ENCODE data around the gene CSDE1.
"Not testable (repeated sequence)": the region's sequence is repeated elsewhere in the genome, so short reads cannot be mapped to it uniquely, and the experiment has no call there.

CSDE1 gene

GRCh38 chr1:114757455-114758255, at the start of gene CSDE1:
Gene CSDE1 (minus strand): TSS chr1:114757984. CDS start chr1:114739890, 18,094 bp downstream.
- DNase-seq (ENCODE audit: low spot score), result peak; percentile 100

- not testable (repeated sequence) for DNase-seq (ENCODE audit: low spot score)
These were observed 46.7 kb upstream of the CSDE1 start for GRCh38 chr1:114804449-114804848.

GRCh38 chr1:114803001-114803400, 45.2 kb upstream of the CSDE1 start:
- no peak for DNase-seq (ENCODE audit: low spot score)

DNA sequence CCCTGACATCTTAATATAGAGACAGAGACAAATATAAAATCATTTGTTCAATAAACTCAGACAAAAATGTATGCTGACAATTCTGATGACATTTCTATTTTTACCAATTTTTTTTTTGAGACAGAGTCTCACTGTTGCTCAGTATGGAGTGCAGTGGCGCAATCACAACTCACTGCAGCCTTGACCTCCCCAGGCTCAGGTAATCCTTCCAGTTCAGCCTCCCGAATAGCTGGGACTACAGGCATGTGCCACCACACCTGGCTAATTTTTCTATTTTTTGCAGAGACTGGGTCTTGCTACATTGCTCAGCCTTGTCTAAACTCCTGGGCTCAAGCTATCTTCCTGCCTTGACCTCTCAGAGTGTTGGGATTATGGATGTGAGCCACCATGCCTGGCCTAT, 36.3 kb upstream of the CSDE1 start:
- no peak for DNase-seq (ENCODE audit: low spot score)

GRCh38 chr1:114790581-114790980, 32.8 kb upstream of the CSDE1 start:
- DNase-seq (ENCODE audit: low spot score), result not testable (repeated sequence)

- DNase-seq (ENCODE audit: low spot score), result not testable (repeated sequence)
These were observed 28.7 kb upstream of the CSDE1 start for GRCh38 chr1:114786440-114786839.

- DNase-seq (ENCODE audit: low spot score), result no peak
These were observed 24.7 kb upstream of the CSDE1 start for GRCh38 chr1:114782476-114782875.

- DNase-seq (ENCODE audit: low spot score), result peak; percentile 89
These were observed 22.8 kb upstream of the CSDE1 start, which contains the start of gene SIKE1 for GRCh38 chr1:114780344-114781226. Gene SIKE1 (minus strand): TSS chr1:114780685. CDS start chr1:114780607, 78 bp downstream.

GRCh38 chr1:114779722-114780121, 21.9 kb upstream of the CSDE1 start:
- DNase-seq (ENCODE audit: low spot score), result no peak

DNA sequence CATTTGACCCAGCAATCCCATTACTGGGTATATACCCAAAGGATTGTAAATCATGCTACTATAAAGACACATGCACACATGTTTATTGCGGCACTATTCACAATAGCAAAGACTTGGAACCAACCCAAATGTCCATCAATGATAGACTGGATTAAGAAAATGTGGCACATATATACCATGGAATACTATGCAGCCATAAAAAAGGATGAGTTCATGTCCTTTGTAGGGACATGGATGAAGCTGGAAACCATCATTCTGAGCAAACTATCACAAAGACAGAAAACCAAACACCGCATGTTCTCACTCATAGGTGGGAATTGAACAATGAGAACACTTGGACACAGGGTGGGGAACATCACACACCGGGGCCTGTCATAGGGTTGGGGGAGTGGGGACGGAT, 18.9 kb upstream of the CSDE1 start:
- DNase-seq (ENCODE audit: low spot score), result not testable (repeated sequence)

DNA sequence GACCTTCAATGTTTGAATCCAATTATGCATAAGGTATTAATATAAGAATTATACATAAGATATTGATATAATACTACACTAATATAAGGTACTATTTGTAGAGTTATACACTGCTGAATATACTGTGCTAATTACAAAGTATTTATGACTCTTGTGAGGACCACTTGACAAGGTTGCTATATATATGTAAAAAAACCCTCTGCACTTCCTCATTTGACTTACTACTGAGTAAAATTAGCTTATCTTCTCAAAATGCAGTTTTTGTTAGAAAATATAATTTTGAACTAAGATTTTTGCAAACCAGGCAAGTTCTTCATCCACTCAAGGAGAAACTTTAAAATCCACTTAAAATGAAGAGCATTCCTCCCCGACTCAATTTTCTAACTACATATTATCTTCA, 14.2 kb upstream of the CSDE1 start:
- DNase-seq (ENCODE audit: low spot score), result no peak

GRCh38 chr1:114770989-114771388, 13.2 kb upstream of the CSDE1 start:
- no peak for DNase-seq (ENCODE audit: low spot score)

- DNase-seq (ENCODE audit: low spot score), result no peak
These were observed 6.9 kb upstream of the CSDE1 start for GRCh38 chr1:114764689-114765088.

GRCh38 chr1:114758256-114758832, 560 bp upstream of the CSDE1 start:
- DNase-seq (ENCODE audit: low spot score), result no peak

DNA sequence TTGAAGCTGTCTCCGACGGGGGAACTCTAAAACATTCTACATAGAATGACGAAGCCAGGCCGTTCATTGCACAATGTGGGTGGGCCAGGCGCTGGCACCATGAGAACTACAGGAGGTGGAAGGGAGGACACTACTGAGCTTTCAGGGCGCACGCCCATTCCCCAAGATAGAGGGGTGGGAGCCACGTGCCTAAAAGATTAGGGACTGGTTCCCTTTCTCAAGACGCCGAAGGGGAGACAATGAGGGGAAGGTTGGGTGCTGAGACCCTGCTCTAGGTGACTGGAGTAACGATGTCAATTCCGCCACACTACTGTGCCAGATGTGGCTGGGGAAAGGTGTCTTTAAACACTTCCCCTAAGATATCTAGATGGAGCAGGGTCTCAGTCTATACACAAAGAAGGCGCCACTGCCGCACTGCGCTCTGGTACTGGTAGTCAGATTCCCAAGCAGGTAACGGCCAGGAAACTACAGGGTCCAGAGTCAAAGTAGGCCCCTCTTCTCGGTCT, 782 bp downstream of the CSDE1 start:
- DNase-seq (ENCODE audit: low spot score), result peak; percentile 51

DNA sequence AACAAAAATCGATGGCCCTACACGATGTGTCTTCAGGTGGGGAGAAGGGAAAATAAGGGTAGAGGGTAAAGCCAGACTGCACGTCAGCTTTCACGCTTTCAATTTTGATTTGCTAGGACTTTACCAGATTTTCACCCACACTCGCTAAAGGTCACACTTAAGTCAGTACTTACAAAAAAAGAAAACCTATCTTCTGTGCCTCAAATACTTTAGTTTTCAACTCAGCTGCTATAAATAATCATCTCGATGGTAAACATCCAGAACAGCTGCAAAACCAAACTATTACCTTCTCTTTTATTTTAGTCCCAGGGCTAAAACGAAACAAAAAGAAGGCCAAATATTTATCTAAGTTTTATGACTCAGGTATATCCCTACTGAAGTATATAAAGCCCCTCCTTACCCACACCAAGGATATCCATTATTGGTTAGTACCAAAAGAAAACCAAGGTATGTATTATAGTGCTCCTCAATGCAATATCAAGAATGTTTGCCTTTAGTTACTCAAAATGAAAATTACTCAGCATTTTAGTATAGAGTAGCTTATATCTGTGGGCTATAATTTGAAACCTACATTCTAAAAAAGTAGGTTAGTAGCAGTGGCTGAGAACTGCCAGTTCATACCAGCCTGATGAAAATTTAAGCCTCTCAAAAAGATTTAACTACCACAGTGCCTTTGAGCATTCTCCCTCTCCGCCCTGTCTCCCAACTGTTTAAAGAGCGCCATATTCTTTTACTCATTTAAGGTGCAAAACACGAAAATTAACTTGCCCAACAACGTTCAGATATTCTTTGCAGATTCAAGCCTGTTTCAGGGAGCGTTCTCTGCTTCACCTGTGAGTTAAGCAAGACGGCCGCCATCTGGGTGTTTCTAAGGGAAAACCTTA, 1.5 kb downstream of the CSDE1 start:
- no peak for DNase-seq (ENCODE audit: low spot score)

GRCh38 chr1:114755006-114755931, 2.5 kb downstream of the CSDE1 start:
- DNase-seq (ENCODE audit: low spot score), result no peak

DNA sequence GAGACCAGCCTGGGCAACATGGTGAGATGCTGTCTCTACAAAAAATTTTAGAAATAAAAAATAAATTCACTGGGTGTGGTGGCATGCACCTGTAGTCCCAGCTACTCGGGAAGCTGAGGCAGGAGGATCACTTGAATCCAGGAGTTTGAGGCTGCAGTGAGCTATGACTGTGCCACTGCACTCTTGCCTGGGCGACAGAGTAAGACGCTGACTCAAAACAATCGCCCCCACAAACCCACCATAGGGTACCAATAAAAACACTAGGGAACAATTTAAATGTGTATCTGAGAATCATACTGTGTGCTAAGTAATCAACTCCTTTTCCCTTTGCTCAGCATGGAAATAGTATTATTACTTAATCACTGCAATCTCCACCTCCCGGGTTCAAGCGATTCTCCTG, 4.1 kb downstream of the CSDE1 start:
- DNase-seq (ENCODE audit: low spot score), result not testable (repeated sequence)

DNA sequence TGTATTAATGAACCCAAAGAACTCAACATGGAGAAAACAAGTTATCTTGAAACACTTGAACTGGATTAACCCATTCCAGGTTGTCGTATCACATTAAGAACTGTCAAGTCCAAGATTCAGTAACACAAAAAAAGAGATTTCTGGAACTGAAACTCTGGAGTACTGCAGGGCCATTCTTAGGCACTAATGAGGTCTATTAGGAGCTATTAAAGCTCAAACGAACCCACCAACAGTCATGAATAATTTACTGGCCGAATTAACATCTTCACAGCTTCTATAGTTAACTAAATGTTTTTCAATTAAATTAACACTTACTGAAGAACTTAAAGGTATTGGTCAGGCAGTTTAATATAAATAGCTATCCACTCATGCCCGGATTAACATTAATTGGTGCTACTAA, 4.6 kb downstream of the CSDE1 start:
- no peak for DNase-seq (ENCODE audit: low spot score)

GRCh38 chr1:114750780-114751179, 7.0 kb downstream of the CSDE1 start:
- DNase-seq (ENCODE audit: low spot score), result no peak

Data from hematopoietic multipotent progenitor cell treated with erythropoietin and hydrocortisone succinate and interleukin-3 and kit ligand, for 17 days (in vitro differentiated cells).